GM10266 (cell line): ENCODE measurements around the gene EEPD1.

ENCODE experiments used
- DNase-seq: peaks from one replicate; pipeline ENCODE4 v3.0.0; 2012; ENCODE audit errors: extremely low spot score
- TF ChIP-seq, protein P1 (sequence below): IDR thresholded peaks from 2 replicates; pipeline ENCODE4 v1.5.1; 2012; ENCODE audit warnings: mild to moderate bottlenecking, low read depth; ENCODE audit not compliant: control insufficient read depth, insufficient read depth; ENCODE audit errors: missing control alignments

Gene EEPD1

GRCh38 chr7:36171503-36171902, 18.4 kb downstream of the EEPD1 start:
- TF ChIP-seq, protein P1, sequence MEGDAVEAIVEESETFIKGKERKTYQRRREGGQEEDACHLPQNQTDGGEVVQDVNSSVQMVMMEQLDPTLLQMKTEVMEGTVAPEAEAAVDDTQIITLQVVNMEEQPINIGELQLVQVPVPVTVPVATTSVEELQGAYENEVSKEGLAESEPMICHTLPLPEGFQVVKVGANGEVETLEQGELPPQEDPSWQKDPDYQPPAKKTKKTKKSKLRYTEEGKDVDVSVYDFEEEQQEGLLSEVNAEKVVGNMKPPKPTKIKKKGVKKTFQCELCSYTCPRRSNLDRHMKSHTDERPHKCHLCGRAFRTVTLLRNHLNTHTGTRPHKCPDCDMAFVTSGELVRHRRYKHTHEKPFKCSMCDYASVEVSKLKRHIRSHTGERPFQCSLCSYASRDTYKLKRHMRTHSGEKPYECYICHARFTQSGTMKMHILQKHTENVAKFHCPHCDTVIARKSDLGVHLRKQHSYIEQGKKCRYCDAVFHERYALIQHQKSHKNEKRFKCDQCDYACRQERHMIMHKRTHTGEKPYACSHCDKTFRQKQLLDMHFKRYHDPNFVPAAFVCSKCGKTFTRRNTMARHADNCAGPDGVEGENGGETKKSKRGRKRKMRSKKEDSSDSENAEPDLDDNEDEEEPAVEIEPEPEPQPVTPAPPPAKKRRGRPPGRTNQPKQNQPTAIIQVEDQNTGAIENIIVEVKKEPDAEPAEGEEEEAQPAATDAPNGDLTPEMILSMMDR, result no peak
- no peak for DNase-seq

- no peak for DNase-seq
- TF ChIP-seq, protein P1, result no peak
These were observed 22.8 kb downstream of the EEPD1 start for GRCh38 chr7:36175886-36176285.

- no peak for DNase-seq
- TF ChIP-seq, protein P1, result no peak
These were observed 23.6 kb downstream of the EEPD1 start for GRCh38 chr7:36176697-36177096.

- TF ChIP-seq, protein P1, result no peak
- no peak for DNase-seq
These were observed 27.1 kb downstream of the EEPD1 start for GRCh38 chr7:36180121-36180520.

- TF ChIP-seq, protein P1, result no peak
- DNase-seq, result no peak
These were observed 28.6 kb downstream of the EEPD1 start for GRCh38 chr7:36181668-36182067.

DNA sequence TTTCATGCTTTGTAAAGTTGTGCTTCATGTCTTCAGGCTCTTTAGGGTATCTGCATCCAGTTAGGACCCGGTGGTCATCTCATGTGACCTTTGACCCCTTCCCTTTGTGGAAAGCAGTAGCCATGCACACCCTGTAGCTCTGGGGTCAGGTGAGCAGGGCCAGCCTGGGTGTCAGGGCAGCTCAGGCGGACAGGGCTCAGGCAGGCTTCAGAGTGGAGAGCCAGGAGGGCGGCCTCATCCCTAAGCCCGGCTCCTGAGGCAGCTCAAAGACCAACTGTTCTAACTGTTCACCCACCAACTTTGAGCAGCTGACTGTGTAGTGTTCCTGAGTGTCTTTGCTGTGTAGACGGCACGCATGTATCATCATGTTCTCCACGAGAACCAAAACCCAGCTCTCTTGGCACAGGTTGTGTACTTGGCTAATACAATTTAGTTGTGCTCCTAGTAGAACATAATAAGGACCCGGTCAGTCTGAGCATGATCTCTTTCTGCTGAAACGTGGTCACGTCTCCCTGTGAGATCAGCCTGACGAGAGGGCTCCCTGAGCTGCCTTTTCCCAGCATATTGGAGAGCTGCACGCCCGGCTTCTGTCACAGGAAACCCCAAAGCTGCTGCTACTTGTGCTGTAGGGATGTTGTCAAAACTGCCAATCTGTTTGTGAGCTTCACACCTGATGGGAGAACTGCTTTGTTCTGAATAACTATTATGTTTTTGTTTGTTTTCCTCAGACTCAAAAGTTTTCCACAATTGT, 30.0 kb downstream of the EEPD1 start:
- no peak for DNase-seq

GRCh38 chr7:36185092-36185491, 32.0 kb downstream of the EEPD1 start:
- TF ChIP-seq, protein P1, result no peak
- DNase-seq, result no peak

More for the DNA sequence above, 30.0 kb downstream of the EEPD1 start:
- TF ChIP-seq, protein P1, result no peak
